NCI-H2196 treated with DMSO at 0.1 percent for 48 hours (cell line): ENCODE measurements around the gene NEK6.

ENCODE experiments used
- DNase-seq: peaks from one replicate; lab custom pipeline; 2025; ENCODE audit not compliant: unreplicated experiment; lab: John Stamatoyannopoulos, UW

NEK6 gene

DNA sequence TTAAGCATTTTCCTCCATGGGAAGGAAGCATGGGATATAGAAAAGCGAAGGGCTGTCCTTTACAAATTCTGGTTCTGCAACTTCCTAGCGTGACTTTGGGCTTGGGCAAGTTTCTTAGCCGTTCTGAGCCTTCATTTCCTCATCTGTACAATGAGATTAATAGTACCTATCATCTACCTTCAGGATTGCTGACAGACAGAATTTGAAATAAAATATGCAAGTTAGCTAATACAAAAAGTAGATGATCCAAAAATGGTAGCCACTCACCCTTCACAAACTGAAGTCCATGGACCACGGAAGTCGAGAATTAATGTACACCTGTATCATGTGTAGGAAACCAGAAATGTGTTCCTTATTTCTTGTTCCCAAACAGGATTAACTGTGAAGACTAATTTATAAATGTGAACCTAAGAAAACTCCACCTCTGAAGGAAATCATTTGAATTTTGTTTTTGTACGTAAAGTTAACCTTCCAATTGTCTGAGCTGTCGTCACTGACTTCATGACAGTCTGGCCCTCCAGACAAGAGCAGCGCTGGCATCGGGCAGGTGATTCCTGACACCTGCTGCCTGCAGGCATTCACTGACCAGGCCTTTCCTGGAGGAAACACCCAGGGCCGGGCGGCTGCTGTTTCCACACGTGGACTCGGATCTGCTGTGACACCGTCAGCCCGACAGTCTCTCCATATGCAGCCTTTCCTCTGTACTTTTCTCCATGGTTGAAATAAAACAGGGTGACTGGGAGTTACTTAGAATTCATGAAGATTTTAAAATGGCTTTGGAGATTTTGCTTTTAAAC, 94.1 kb downstream of the NEK6 start:
- no peak for DNase-seq

DNA sequence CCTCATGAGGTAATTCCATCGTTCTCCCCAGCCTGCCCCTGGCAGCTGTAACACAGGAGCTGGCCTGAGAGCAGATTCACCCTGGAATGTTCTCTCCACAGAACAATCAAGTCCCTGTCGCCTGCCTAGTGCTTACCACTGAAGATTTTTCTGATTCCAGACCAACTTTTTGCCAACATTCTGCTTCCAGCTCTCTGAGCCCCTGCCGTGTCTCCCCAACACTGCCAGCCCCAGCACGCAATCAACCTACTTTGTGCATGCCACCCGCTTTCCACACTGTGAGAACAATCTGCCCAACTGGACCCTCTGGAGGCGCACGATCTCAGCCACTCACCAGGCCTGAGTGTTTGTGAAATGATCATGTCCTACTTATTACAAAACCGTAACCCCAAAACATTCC, 94.9 kb downstream of the NEK6 start:
- DNase-seq, result no peak

DNA sequence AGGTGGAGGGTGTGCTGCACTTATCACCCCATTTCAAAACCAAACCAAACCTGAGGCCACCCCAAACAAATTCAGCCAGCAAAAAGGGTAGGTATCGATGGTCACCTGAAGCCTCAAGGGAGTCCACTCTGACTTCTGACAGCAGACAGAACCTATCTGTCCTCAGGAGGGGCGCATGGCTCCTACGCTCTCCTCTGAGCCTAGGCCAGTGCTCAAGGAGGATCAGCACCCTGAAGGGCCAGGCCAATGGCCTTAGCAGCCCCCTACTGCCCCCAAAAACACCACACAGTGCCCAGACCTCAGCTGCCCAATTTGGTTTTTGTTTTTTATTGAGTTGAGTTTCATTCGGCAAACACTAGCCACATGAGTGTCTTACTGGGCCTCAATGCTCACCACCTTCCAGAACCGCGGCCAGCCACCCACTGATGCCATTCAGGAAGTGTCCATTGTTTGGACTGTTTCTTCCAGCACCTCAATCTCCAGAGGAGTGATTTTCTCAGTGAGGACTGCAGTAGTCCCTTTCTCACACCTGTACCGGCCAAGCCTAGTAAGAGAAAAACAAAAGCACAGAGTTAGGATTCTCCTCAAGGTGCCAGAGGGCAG, 95.5 kb downstream of the NEK6 start:
- DNase-seq, result no peak

DNA sequence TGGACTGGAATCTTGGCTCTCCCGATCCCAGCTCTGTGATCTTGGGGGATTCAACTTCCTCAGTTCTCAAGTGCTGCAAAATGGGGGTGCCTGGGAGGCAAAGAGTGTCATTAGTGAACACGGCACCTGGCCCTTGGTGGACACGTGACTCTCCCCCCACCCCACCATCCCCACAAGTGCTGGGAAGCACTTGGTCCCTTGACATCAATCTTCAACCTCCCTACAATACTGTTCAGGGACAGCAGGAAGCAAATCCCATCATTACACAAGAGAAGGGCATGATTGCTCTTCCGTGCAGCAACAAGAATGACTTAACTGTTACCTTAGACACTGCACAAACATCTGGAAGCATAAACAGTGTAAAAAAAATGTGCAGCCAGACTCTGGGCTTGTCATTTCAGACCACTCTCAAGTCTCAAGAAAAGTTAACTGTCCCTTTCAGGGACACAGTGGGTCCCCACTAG, 96.1 kb downstream of the NEK6 start:
- no peak for DNase-seq

DNA sequence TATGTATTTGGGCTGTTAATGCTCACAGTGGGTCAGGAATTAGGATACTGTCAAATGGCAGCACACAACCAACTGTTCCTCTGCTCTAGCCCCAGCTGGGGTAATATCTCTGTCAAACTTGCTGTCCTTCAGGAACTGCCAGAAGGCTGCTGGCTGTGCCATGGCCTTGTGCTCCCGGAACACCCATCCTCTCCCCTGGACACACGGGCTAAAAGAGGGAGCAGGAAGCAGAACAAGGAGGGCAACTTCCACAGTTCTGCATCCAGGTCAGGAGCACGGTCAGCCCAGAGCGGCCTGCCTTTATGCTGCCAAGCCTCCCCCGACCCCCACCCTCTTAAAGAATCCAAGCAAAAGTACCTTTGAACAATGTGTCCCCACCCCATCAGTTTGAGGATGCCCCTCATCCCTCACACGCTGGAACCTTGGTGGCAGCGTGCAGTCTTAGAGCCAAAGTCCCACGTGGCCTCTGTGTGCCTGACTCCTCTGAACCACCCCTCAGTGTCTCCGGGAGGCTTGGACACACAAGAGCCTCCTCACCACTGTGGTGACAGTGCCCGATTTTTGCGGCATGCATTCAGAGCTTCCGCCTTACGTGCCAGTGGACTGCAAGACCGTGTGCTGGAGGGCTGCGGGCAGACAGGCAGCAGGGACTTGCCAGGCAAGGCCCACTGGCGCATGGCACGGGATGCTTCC, 96.7 kb downstream of the NEK6 start:
- DNase-seq, result no peak

DNA sequence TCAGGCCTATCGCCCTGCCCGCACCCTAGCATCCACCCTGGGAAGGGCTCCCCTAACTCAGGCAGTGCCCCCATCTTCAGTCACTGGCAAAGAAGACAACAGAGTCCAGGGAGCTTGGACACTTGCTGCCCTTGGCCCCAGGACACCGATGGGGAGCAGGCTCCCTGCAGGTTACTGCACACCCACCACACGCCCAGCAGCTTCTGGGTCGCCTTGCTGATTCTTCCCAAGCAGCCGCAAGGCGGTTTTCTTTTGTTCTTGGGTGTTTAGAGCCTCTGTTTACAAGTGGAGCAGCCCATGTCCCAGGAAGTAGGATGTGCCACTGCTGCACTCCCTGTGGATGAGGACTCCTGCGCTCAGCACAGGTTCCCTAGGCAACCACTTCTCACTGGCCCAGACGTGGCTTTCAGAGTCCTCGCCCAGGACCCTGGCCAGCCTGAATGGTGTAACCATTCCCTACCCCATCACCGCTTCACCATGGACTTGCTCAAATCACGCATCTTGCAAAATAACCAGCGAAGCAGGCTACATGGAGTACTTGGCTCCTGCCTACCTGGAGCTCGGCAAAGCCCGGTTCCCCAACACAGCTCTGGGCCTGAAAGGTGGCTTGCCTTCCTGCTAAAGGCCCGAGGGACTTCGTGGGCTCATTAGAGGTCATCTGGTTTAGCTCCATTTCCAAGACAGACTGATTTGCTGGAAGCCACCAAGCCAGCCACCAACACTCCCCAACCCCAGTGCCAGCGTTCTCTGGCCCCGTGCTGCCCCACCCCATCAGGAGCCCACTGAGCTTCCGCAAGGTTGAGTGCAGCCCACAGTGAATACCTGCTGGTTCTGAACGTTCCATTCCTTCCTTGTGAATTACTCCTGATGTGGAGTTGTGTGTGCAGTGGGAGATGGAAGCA, 97.5 kb downstream of the NEK6 start:
- no peak for DNase-seq

DNA sequence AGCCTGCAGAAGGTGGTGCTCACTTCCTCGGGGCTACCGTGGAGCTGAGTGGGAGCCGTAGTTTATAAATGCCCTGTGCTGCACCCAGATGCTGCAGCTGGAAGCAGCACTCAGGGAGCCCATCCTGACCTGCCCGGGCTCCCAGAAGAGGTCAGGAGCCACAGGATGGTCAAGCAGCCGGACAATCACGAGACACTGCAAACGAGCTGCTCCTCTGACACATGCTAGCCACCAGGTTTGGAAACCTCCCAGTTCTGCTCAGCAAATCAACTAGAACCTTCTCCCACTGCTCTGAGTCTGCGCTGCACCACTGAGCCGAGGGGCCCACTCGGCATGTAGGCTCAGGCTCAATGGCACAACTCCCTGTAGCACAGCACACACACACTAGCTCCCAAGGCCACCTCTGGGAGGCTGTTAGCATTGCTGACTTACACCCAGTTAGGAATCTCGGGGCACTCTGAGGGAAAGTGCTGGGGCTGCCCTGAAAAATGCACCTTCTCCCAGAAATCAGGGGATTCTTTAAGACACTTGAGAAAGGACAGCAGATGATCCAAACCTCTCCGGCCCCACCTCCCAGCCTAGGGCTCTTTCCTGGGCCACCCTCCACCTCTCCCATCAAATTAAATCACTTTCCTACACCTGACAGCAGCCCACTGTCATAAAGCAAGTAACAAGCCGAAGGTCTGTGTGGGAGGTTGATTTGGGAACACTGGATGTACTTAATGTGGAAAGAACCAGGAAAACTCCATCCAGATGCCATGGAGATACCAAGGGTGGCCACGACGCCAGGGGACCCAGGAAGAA, 98.4 kb downstream of the NEK6 start:
- DNase-seq, result no peak

DNA sequence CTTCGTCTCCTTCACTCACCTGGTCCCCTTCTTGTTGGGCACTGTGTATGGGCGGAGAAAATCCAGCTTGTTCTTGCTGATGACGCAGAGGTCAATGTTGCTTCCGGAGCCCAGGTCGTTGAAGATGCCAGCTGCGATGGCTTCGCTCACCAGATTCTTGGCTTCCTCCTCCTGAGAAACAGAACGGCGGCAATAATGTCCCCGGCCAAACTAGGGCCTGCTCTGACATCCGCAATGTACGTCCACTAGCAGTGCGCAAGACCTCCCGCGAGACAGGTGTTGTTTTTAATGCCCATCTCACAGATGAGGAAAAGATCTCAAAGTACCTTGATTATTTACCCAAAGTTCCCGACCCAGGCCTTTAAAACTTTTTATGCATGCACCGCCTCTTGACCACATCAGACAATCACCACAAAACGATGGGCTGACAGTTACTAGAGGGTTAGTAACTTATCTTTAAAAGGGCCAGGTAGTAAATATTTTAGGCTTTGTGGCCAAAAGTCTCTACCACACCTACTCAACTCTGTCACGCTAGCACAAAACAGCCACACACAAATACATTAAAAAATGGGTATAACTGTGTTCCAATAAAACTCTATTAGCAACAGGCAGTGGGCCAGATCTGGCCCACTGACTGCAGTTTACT, 99.1 kb downstream of the NEK6 start:
- DNase-seq, result no peak

DNA sequence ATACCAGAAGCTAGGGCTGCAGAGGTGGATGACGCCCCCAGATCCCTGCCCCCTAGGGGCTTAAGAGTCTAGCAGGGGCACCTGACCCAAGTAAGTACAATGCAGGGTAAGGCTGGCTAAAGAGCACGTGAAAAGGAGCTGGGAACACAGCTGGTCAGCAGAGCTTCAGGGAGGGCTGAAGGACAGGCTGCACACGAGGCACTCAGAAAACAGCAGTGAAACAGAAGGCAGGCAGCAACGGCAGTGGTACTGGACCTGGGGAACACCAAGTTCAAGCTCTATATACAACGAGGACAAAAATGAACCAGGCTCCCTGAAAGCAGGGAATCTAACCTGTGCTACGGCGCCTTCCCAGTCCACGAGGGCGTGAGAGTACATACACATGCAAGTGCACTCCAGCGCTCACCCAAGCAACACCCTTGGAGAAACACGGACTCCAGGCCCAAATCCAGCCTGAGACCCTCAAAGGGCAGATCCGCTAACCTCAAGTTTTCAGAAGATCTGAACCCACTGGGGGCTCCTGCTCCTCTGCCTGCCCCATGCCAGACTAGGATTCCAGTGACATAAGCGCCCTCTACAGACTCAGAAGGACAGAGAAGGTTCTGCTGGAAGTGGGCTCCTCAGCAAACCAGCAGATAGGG, 100.1 kb downstream of the NEK6 start:
- DNase-seq, result no peak

DNA sequence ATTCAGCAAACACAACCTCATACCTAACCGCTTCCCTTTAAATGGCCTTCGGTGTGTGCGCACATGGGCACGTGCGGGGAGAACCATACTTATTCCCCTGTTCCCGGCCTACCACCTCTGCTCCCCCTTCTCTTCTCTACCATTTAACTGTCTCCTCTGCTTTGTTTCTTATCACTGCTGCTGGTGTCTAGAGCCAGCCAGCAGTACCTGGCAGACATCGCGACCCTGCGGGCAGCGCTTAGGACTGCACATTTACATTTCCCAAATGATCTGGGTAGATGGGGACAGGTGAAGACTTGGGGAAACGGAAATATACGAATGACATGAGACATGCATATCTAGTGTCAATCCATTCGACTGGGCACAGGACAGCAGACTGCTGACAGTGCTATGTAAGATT, 100.9 kb downstream of the NEK6 start:
- no peak for DNase-seq

DNA sequence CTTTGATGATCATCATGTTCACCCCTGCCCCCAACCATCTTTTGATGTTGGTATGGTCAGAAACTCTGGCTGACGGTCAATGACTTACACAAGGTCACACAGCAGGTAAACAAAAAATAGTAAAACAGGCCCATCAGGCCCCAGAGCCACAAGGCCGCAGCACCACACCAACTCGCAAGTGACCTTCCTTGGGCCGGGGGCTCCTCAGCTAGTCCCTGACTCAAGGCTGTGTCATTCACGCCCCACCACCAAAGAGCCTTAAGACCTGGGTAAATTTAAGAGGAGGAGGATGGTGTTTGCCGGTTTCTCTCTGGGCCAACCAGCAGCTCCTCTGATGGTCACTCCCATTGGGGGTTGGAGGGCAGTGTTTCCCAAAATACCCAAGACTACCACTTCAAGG, 101.7 kb downstream of the NEK6 start:
- DNase-seq, result no peak

DNA sequence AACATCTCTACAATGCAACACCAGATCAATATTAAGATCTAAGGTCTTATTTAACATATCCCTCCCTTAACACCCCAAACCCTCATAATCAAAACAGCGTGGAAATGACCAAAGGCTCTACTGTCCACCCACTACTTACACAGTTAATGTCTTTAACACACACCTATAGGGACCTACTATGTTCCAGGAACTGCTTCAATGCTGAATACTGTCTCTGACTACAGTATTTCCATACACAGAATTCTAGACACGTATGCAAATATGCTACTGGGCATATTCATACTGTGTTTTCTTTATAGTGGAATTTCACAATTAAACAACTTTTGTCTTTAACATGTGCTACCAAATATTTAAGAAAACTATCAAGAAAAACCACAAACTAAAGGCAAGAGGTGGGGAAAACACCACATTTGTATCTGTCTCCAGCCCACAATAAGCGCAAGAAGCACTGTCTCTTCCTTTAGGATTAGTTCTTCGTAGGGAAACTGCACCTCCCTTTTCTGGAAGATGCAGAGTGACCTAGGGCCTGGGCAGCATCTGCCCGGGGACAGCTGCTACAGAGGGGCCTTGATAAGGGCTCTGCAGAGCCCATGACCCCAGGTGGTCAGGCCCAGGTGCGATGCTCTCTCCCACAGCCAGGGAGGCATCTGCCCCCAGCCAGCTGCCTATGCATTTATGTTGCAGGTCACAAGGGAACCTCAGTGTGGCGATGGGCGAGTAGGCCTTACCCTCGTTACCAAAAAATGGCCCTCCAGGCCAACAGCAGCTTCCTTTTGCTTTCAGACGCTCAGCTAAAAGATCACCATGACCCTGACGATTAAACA, 102.3 kb downstream of the NEK6 start:
- no peak for DNase-seq

DNA sequence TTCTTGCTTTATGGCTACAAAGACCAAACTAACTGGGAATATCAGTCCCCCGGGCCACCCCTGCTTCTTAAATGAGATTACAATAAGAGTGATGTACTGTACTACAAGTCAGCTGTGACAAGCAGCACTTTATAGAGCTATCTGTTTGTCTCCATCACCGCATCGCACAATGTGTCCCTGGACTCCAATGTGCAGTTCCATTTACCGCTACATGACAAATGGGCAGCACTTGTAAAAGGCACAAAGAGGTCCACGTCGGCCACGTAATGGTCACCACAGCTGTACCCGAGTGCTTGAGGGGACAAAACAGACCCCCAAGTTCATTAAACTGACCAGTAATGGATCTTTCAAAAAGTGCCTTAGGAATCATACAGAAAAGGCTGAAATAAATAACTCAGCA, 103.4 kb downstream of the NEK6 start:
- DNase-seq, result no peak

DNA sequence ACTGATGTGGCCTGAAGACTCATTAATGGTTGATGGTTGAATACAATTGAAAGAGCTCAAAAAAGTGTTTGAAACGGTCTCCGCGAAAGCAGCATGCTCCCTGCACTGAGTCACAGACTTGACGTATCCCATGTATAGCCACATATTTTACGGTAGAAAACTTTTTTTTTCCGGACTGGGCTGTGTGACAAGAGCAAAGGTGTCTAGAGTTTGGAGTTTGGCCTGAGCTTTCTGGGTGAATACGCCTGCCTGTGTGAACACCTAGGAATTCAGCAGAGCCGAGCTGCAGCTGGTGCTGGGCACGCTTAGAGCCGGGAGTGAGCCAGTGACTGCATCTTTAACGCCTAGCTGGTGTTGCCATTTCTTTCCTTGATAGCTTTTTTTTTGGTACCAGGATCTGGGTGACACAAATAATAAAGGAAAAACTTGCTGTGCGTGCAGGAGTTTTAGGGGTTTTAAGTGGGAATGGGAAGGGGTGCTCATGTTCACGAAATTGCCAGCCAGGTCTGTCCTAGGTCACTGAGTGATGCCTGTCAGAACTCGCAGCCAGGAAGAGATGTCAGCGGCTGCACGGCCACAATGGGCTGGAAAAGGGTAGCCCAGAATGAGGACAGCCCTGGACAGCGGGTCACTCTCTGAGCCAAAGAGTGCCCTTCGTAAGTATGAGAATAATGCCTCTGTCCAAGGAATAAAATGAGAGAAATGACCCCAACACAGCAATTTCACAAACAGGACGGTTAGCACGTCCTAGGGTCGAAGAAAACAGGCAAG, 105.8 kb downstream of the NEK6 start:
- no peak for DNase-seq

DNA sequence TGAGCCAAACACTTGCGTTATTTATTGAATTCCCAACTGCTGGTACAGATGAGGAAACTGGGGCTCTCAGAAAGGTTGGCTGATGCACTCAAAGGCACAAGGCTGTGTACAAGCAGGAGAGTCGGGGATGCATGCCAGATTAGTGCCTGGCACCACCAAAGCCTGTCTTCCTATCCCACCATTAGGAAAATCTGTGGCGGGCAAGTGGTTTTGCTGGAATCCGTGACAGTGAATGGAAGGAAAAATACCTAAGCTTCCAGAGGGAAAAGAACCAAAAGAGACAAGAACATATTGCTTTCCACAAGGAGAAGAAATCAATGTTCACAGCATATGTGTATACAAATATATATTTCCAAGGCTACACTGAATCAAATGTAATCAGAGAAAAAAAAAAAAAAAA, 106.4 kb downstream of the NEK6 start:
- DNase-seq, result no peak

DNA sequence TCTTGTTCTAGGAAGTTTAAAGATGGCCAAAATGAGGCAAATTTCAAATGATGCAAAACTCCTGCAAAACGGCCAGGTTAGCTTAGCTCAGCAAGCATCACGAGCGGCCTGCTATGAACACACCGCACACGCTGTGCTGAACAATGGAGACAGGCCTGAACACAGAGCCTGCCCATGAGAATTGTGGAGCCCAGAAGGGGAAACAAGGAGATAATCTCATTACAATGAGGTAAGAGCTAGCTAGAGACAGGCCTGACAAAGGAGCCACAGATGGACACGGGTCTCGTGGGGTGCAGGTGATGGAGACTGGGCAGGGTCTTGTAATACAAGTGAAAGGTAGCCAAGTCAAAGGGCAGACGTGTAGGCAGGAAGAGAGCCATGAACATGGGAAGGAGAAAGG, 107.3 kb downstream of the NEK6 start:
- no peak for DNase-seq

DNA sequence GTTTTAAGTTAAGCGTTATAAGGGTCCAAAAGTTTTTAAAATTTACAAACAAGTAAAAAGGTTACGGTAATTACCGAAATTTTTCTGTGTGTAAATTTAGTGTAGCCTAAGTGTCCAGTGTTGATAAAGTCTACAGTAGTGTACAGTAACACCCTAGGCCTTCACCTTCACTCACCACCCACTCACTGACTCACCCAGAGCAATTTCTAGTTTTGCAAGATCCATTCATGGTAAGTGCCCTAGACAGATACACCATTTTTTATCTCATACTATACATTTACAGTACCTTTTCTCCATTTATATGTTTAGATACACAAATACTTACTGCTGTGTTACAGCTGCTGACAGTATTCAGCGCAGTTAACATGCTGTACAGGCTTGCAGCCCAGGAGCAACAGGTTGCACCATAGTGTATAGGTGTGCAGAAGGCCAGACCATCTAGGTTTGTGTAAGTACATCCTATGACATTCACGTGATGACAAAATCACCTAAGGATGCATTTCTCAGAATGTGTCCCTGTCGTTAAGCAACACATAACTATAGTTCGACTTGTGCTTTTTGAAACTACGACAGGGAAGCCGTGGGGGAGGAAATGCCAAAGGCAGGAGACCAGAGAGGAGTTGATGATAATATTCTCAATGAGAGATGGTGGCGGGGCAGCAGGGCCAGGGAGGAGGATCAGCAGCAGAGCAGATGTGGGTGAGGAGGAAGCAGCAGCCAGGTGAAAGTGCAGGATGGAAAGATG, 108.9 kb downstream of the NEK6 start:
- no peak for DNase-seq
